Heart left ventricle (tissue), 16 donors: ENCODE results near the gene CDH24. TPM values are rescaled to one million over a fixed set of nuclear protein-coding genes. Genes with fewer than 3 reads are reported as not detected.

Experiments
- ATAC-seq, 4 donors: fragments of 200-7000 bp; cut with Tn5 transposase; one replicate each; pipeline ENCODE4 v1.9.1; 2020 to 2022; ENCODE audit warnings: moderate library complexity in 4 of 4, mild to moderate bottlenecking in 3 of 4, moderate number of reproducible peaks in 1 of 4
- DNase-seq, 5 donors: peaks; one replicate each; pipeline ENCODE4 v3.0.0-alpha.2; 2020
- H3K27ac ChIP-seq, 12 donors: fragments of 200-600 bp; sonication (generic) in 4 of 12; one replicate each; pipeline versions ENCODE4 v1.5.0 to v1.8.0; 2016 to 2022; ENCODE audit warnings: mild to moderate bottlenecking in 2 of 12
- H3K27me3 ChIP-seq, 9 donors: fragments of 200-600 bp; sonication (generic) in 2 of 9; one replicate each; pipeline versions ENCODE4 v1.5.1 to v1.8.0; 2016 to 2022; ENCODE audit warnings: mild to moderate bottlenecking in 3 of 9
- H3K36me3 ChIP-seq, 9 donors: fragments of 200-600 bp; sonication (generic) in 2 of 9; one replicate each; pipeline versions ENCODE4 v1.5.0 to v1.8.0; 2018 to 2022; ENCODE audit warnings: mild to moderate bottlenecking in 2 of 9
- H3K4me1 ChIP-seq, 12 donors: fragments of 200-600 bp; sonication (generic) in 4 of 12; one replicate each; pipeline versions ENCODE4 v1.5.0 to v1.8.0; 2016 to 2022; ENCODE audit warnings: mild to moderate bottlenecking in 3 of 12
- H3K4me3 ChIP-seq, 12 donors: fragments of 200-600 bp; sonication (generic) in 4 of 12; one replicate each; pipeline versions ENCODE4 v1.5.0 to v1.8.0; 2017 to 2022; ENCODE audit warnings: mild to moderate bottlenecking in 9 of 12, moderate library complexity in 4 of 12
- H3K9me3 ChIP-seq, 12 donors: fragments of 200-600 bp; sonication (generic) in 4 of 12; one replicate each; pipeline versions ENCODE4 v1.5.0 to v1.8.0; 2016 to 2022; ENCODE audit warnings: mild to moderate bottlenecking in 1 of 12
- CTCF ChIP-seq, 12 donors: fragments of 200-600 bp; sonication (generic) in 4 of 12; IDR thresholded peaks; one replicate each; pipeline versions ENCODE4 v1.5.0 to v1.8.0; 2018 to 2022; ENCODE audit warnings: antibody characterized with exemption in 12 of 12, mild to moderate bottlenecking in 5 of 12
- POLR2A ChIP-seq, 2 donors: fragments of 450-650 bp; IDR thresholded peaks; one replicate each; pipeline ENCODE4 v1.6.1; 2017; ENCODE audit warnings: antibody characterized with exemption in 2 of 2, mild to moderate bottlenecking in 2 of 2, moderate library complexity in 2 of 2
- WGBS, 4 donors: extraction: QIAGEN DNeasy Blood & Tissue Kit in 2 of 4; methylation state at CpG; one replicate each; pipeline versions ENCODE4 v1.1.5 to v1.1.7; 2013 to 2018; 5-methylcytosine and 5-hydroxymethylcytosine counted together
- intact Hi-C, 10 donors: fragments of 100-400 bp; cut with DNase I; formaldehyde crosslinking; loops; one replicate each; pipeline versions ENCODE4 v1.11.1 to v1.14.2; 2022
- polyA plus RNA-seq, 2 donors: library from polyadenylated mRNA; stranded (reverse); fragments of 200-250 nt; gene quantifications; one replicate each; pipeline ENCODE4 v1.2.3, GENCODE V29; 2013
- total RNA-seq, 9 donors: library from RNA; depleted of rRNA in 2 of 9; stranded (reverse); fragments of >200 nt in 2 of 9; fragmentation: NEBNext Ultra II Directional in 3 of 9; extraction: Animal tissue kit (Norgen Biotek cat#: 25700) in 3 of 9; gene quantifications; one replicate each; pipeline versions ENCODE4 v1.1.0 to v1.2.4, GENCODE V29; 2016 to 2023
- donor health status: ischemic (EF 13 %, LVEDD 7.1; RV severe dilation, severe dysfunction).
- donor health status: healthy with polysubstance abuse.
- donor health status: DM: no; HTN: yes; CAD: no.
- donor health status: DM: no; HTN: no; CAD: no.
- donor health status: ischemic (EF 25% LVEDD 6.9; RV normal size, moderate dysfunction).
- donor health status: ischemic (EF 25% LVEDD 5.7; RV mildly dilated, moderate dysfunction).
- donor health status: healthy.
- donor health status: DM: yes; HTN: yes; CAD: no.
- donor health status: ischemic (EF 35%, LVEDD 5.7; RV mildly dilated, moderate dysfunction).
- donor health status: nonischemic (EF 11% LVEDD 7.7; RV severe dilation, severe dysfunction).
- donor health status: DM: yes; HTN: yes; CAD: no.
- donor health status: PGD.
- donor health status: ischemic (EF 29% LVEDD 5.4; RV normal size, mild dysfunction).
- donor health status: nonischemic (EF 23%, LVEDD 6.1; RV moderate dilation, normal function).

CDH24 gene
- total and polyA plus RNA-seq, 11 donors: 0.72 to 3.3 (median 1.9) TPM

GRCh38 chr14:23043754-23044153 lies 13.6 kb downstream of the CDH24 start:
- no peaks in the 10 kb centered on the region for H3K9me3 ChIP-seq
- no peaks in the 10 kb centered on the region for H3K27me3 ChIP-seq
- H3K4me3 ChIP-seq: no peak overlapping the region
- ATAC-seq (no peak), DNase-seq (no peak)
- peaks cover 3 to 38% (median 14%) of the 10 kb centered on the region in 12 donors for H3K4me1 ChIP-seq
- no peaks in the 10 kb centered on the region for H3K36me3 ChIP-seq
- WGBS, 4 donors: 77 to 91% (median 83%) methylated on average over 3 of the region's 3 CpGs
- H3K27ac ChIP-seq: no peak overlapping the region
- TF ChIP-seq CTCF (IDR thresholded peaks at IDR 0.05): no peak
- no peak for TF ChIP-seq POLR2A (IDR thresholded peaks at IDR 0.05)
- intact Hi-C loops: no loop called here

- Histone ChIP-seq H3K27me3 (no peaks in the 10 kb centered on the region), H3K4me3 (no peak overlapping the region), H3K36me3 (no peaks in the 10 kb centered on the region), H3K9me3 (no peaks in the 10 kb centered on the region), H3K4me1 (peaks cover 3 to 38% (median 14%) of the 10 kb centered on the region in 12 donors), H3K27ac (no peak overlapping the region)
- ATAC-seq: no peak
- no peak for DNase-seq
- TF ChIP-seq POLR2A (IDR thresholded peaks at IDR 0.05): no peak
- intact Hi-C loops: no loop called here
- 85 to 93% (median 89%) methylated on average over 5 to 6 of the region's 6 CpGs for WGBS, 4 donors
These were observed 14.2 kb downstream of the CDH24 start for GRCh38 chr14:23043145-23043544.

GRCh38 chr14:23042162-23042965 lies 15.0 kb downstream of the CDH24 start, which contains the start of gene PSMB11:
PSMB11 (plus strand) TSS chr14:23042212; CDS start chr14:23042226, 14 bp downstream.
- intact Hi-C loops: no loop called here
- TF ChIP-seq CTCF (IDR thresholded peaks at IDR 0.05): no peak
- TF ChIP-seq POLR2A (IDR thresholded peaks at IDR 0.05): no peak
- Histone ChIP-seq H3K27ac (no peak within 1 kb of the TSS), H3K9me3 (no peaks in the 10 kb centered on the region), H3K36me3 (no peaks in the 10 kb centered on the region), H3K27me3 (no peaks in the 10 kb centered on the region), H3K4me1 (peaks cover 3 to 34% (median 14%) of the 10 kb centered on the region in 12 donors), H3K4me3 (no peak within 1 kb of the TSS)
- WGBS, 4 donors: 96% methylated on average over 29 to 36 of the region's 36 CpGs
- ATAC-seq (no peak), DNase-seq (no peak)

- intact Hi-C loops: no loop called here
- ATAC-seq: no peak
- H3K27me3 ChIP-seq: no peaks in the 10 kb centered on the region
- no peak for DNase-seq
- H3K27ac ChIP-seq: no peak overlapping the region
- H3K4me1 ChIP-seq: peaks cover 0 to 28% (median 11%) of the 10 kb centered on the region in 12 donors
- no peak for TF ChIP-seq POLR2A (IDR thresholded peaks at IDR 0.05)
- TF ChIP-seq CTCF (IDR thresholded peaks at IDR 0.05): no peak
- 88 to 94% (median 90%) methylated on average over 8 of the region's 8 CpGs for WGBS, 4 donors
- no peak overlapping the region for H3K4me3 ChIP-seq
- H3K9me3 ChIP-seq: no peaks in the 10 kb centered on the region
- H3K36me3 ChIP-seq: no peaks in the 10 kb centered on the region
These were observed 15.6 kb downstream of the CDH24 start for GRCh38 chr14:23041729-23042128.
